IMR-90 (cell line): ENCODE data around the gene GABRB3. TPM values are rescaled to one million over a fixed set of nuclear protein-coding genes. Genes with fewer than 3 reads are reported as not detected.

Source experiments
- ATAC-seq: fragments of 200-7000 bp; cut with Tn5 transposase; 2 replicates; pipeline ENCODE4 v1.9.1; 2020; ENCODE audit warnings: low read depth, mild to moderate bottlenecking, moderate library complexity
- BruUV-seq: library from RNA; stranded (reverse); fragments of 400-500 nt; replicated peaks from 2 replicates; lab custom pipeline; 2021; lab: Mats Ljungman, UMichigan
- CTCF ChIA-PET: fragments of 300-600 bp; formaldehyde crosslinking; extraction: SDS; loops from one replicate; lab custom pipeline; 2021; ENCODE audit warnings: antibody characterized with exemption; lab: Yijun Ruan, JAX
- POLR2A ChIA-PET: fragments of 300-600 bp; sonication (Branson Sonifier 250); formaldehyde crosslinking; loops from one replicate; lab custom pipeline; 2022; ENCODE audit warnings: antibody characterized with exemption; ENCODE audit not compliant: unreplicated experiment; lab: Charles Lee
- DNase-seq: peaks from one replicate; pipeline ENCODE4 v3.0.0; 2013
- H2AFZ ChIP-seq: replicated peaks from 2 replicates; pipeline ENCODE3; 2013; ENCODE audit warnings: low read length, mild to moderate bottlenecking; ENCODE audit not compliant: poor library complexity
- H2AK5ac ChIP-seq: 2 replicates; pipeline ENCODE4 v1.6.1; 2013; ENCODE audit warnings: low read depth, low read length, inconsistent platforms
- H2AK9ac ChIP-seq: replicated peaks from 2 replicates; pipeline ENCODE3; 2013; ENCODE audit warnings: mild to moderate bottlenecking, low read depth, low read length, moderate library complexity; ENCODE audit not compliant: poor library complexity
- H2BK120ac ChIP-seq: 2 replicates; pipeline ENCODE4 v1.6.1; 2013; ENCODE audit warnings: low read depth, low read length, inconsistent platforms
- H2BK15ac ChIP-seq: 3 replicates; pipeline ENCODE4 v1.6.1; 2013; ENCODE audit warnings: low read depth, low read length, inconsistent platforms
- H2BK20ac ChIP-seq: 2 replicates; pipeline ENCODE4 v1.6.1; 2013; ENCODE audit warnings: low read depth, mild to moderate bottlenecking, inconsistent platforms, low read length, moderate library complexity
- H2BK5ac ChIP-seq: 2 replicates; pipeline ENCODE4 v1.6.1; 2013; ENCODE audit warnings: mild to moderate bottlenecking, low read depth, low read length, inconsistent platforms; ENCODE audit not compliant: poor library complexity, severe bottlenecking
- H3K14ac ChIP-seq: replicated peaks from 2 replicates; pipeline ENCODE4 v1.6.1; 2013; ENCODE audit warnings: low read depth, low read length, inconsistent platforms
- H3K18ac ChIP-seq: 2 replicates; pipeline ENCODE4 v1.6.1; 2013; ENCODE audit warnings: low read depth, low read length, control low read depth
- H3K23ac ChIP-seq: 2 replicates; pipeline ENCODE4 v1.6.1; 2013; ENCODE audit warnings: low read depth, low read length, inconsistent platforms
- H3K27ac ChIP-seq: 2 replicates; pipeline ENCODE4 v1.5.1; 2013; ENCODE audit warnings: mild to moderate bottlenecking, control low read depth, low read length; ENCODE audit not compliant: insufficient read depth
- H3K27me3 ChIP-seq: 2 replicates; pipeline ENCODE4 v1.6.1; 2013; ENCODE audit warnings: low read length; ENCODE audit not compliant: control insufficient read depth, insufficient read depth
- H3K36me3 ChIP-seq: 2 replicates; pipeline ENCODE4 v1.6.1; 2013; ENCODE audit warnings: low read length, mixed read lengths; ENCODE audit not compliant: control insufficient read depth, insufficient read depth
- H3K4ac ChIP-seq: 2 replicates; pipeline ENCODE4 v1.6.1; 2013; ENCODE audit warnings: low read depth, low read length, inconsistent platforms
- H3K4me1 ChIP-seq: 2 replicates; pipeline ENCODE4 v1.6.1; 2013; ENCODE audit warnings: low read length, mixed read lengths; ENCODE audit not compliant: control insufficient read depth, insufficient read depth
- H3K4me2 ChIP-seq: 2 replicates; pipeline ENCODE4 v1.6.1; 2013; ENCODE audit warnings: low read depth, mild to moderate bottlenecking, control low read depth, low read length, moderate library complexity
- H3K4me3 ChIP-seq: 2 replicates; pipeline ENCODE4 v1.5.1; 2013; ENCODE audit warnings: low read depth, mild to moderate bottlenecking, control low read depth, low read length, moderate library complexity; ENCODE audit not compliant: insufficient read depth
- H3K56ac ChIP-seq: 2 replicates; pipeline ENCODE4 v1.6.1; 2013; ENCODE audit warnings: low read length, inconsistent platforms; ENCODE audit not compliant: insufficient read depth; ENCODE audit errors: extremely low read depth
- H3K79me1 ChIP-seq, 2 experiments: 2 replicates each; pipeline ENCODE4 v1.6.1; 2013; ENCODE audit warnings: low read length in 2 of 2, inconsistent platforms in 1 of 2, low read depth in 1 of 2
- H3K9ac ChIP-seq: 2 replicates; pipeline ENCODE4 v1.6.1; 2013; ENCODE audit warnings: low read depth, low read length, control low read depth
- H3K9me1 ChIP-seq: 2 replicates; pipeline ENCODE4 v1.6.1; 2013; ENCODE audit warnings: low read length, inconsistent platforms; ENCODE audit not compliant: insufficient read depth
- H3K9me3 ChIP-seq: 2 replicates; pipeline ENCODE4 v1.6.1; 2013; ENCODE audit warnings: low read length; ENCODE audit not compliant: control insufficient read depth, insufficient read depth
- H4K20me1 ChIP-seq: 2 replicates; pipeline ENCODE4 v1.6.1; 2013; ENCODE audit warnings: low read length, inconsistent platforms; ENCODE audit not compliant: insufficient read depth
- H4K5ac ChIP-seq: 2 replicates; pipeline ENCODE4 v1.6.1; 2013; ENCODE audit warnings: mild to moderate bottlenecking, low read depth, low read length, control low read depth
- H4K8ac ChIP-seq, 2 experiments: 2 replicates each; pipeline ENCODE4 v1.6.1; 2013; ENCODE audit warnings: low read depth in 2 of 2, low read length in 2 of 2, control low read depth in 1 of 2, inconsistent platforms in 1 of 2
- H4K91ac ChIP-seq: 2 replicates; pipeline ENCODE4 v1.6.1; 2013; ENCODE audit warnings: low read depth, low read length, inconsistent platforms; ENCODE audit not compliant: insufficient read depth
- BHLHE40 ChIP-seq: fragments of 150-350 bp; IDR thresholded peaks from 2 replicates; pipeline ENCODE4 v1.6.1; 2016; ENCODE audit warnings: mild to moderate bottlenecking, low read depth, low read length
- CEBPB ChIP-seq: IDR thresholded peaks from 2 replicates; pipeline ENCODE4 v1.6.1; 2012; ENCODE audit warnings: low read depth, low read length, improper control_type of control experiment
- CHD1 ChIP-seq: IDR thresholded peaks from 2 replicates; pipeline ENCODE4 v1.6.1; 2012; ENCODE audit warnings: low read depth, low read length, improper control_type of control experiment
- CTCF ChIP-seq: conservative IDR thresholded peaks from 2 replicates; pipeline ENCODE4 v1.5.1; 2012; ENCODE audit warnings: mild to moderate bottlenecking, low read depth, low read length, improper control_type of control experiment
- FOS ChIP-seq: fragments of 150-350 bp; IDR thresholded peaks from 2 replicates; pipeline ENCODE4 v1.6.1; 2016; ENCODE audit warnings: low read depth, low read length
- MAFK ChIP-seq: IDR thresholded peaks from 2 replicates; pipeline ENCODE4 v1.6.1; 2012; ENCODE audit warnings: low read depth, low read length, improper control_type of control experiment
- MAZ ChIP-seq: IDR thresholded peaks from 2 replicates; pipeline ENCODE4 v1.6.1; 2012; ENCODE audit warnings: low read depth, mild to moderate bottlenecking, low read length, improper control_type of control experiment, moderate library complexity, borderline replicate concordance
- MXI1 ChIP-seq: IDR thresholded peaks from 2 replicates; pipeline ENCODE4 v1.6.1; 2012; ENCODE audit warnings: low read depth, mild to moderate bottlenecking, low read length, moderate library complexity, borderline replicate concordance
- NFE2L2 ChIP-seq: fragments of 150-350 bp; IDR thresholded peaks from 2 replicates; pipeline ENCODE4 v1.6.1; 2016; ENCODE audit warnings: low read depth, mild to moderate bottlenecking, low read length
- POLR2A ChIP-seq: IDR thresholded peaks from 2 replicates; pipeline ENCODE4 v1.6.1; 2012; ENCODE audit warnings: mild to moderate bottlenecking, low read depth, low read length
- RAD21 ChIP-seq: IDR thresholded peaks from 2 replicates; pipeline ENCODE4 v1.6.1; 2012; ENCODE audit warnings: low read length, improper control_type of control experiment
- RCOR1 ChIP-seq: IDR thresholded peaks from 2 replicates; pipeline ENCODE4 v1.6.1; 2012; ENCODE audit warnings: mild to moderate bottlenecking, low read length, improper control_type of control experiment; ENCODE audit not compliant: insufficient replicate concordance
- RFX5 ChIP-seq: IDR thresholded peaks from 2 replicates; pipeline ENCODE4 v1.8.0; 2012; ENCODE audit warnings: low read depth, mild to moderate bottlenecking, low read length, moderate library complexity
- SMC3 ChIP-seq: fragments of 150-350 bp; IDR thresholded peaks from 2 replicates; pipeline ENCODE4 v1.6.1; 2016; ENCODE audit warnings: low read depth, mild to moderate bottlenecking, antibody characterized with exemption, low read length, moderate library complexity
- WGBS, 2 experiments: methylation state at CpG; one replicate each; pipeline versions ENCODE4 v1.1.5 to v1.1.7; 2013; ENCODE audit warnings: missing lambda C conversion rate in 2 of 2; ENCODE audit not compliant: insufficient read length in 1 of 2; ENCODE audit errors: extremely low coverage in 2 of 2; 5-methylcytosine and 5-hydroxymethylcytosine counted together
- dilution Hi-C: fragments of 300-500 bp; cut with HindIII; formaldehyde crosslinking; loops from one replicate; pipeline ENCODE4 v1.14.3; 2018; ENCODE audit warnings: low sequenced_read_pairs; ENCODE audit not compliant: unreplicated experiment
- in situ Hi-C: fragments of 300-500 bp; cut with MboI; formaldehyde crosslinking; loops from 3 replicates; pipeline ENCODE4 v1.14.3; 2019; ENCODE audit warnings: low sequenced_read_pairs, inconsistent platforms, mixed read lengths
- intact Hi-C: fragments of 100-400 bp; cut with micrococcal nuclease; formaldehyde crosslinking; loops from 2 replicates; pipeline ENCODE4 v1.10.0; 2022
- polyA plus RNA-seq, 3 experiments: library from polyadenylated mRNA; depleted of rRNA; stranded (reverse); fragments of >200 nt; gene quantifications; 2 replicates each; pipeline ENCODE4 v1.2.3, GENCODE V29; 2012; ENCODE audit warnings: low replicate concordance in 1 of 3
- total RNA-seq: library from RNA; depleted of rRNA; stranded (reverse); fragments of >200 nt; gene quantifications from 2 replicates; pipeline ENCODE4 v1.2.3, GENCODE V29; 2012
- TF ChIP-seq, protein P1 (sequence below): fragments of 150-350 bp; IDR thresholded peaks from 2 replicates; pipeline ENCODE4 v1.6.1; 2016; ENCODE audit warnings: low read depth, mild to moderate bottlenecking, low read length, moderate library complexity, borderline replicate concordance
- TF ChIP-seq, protein P2 (sequence below): fragments of 150-350 bp; IDR thresholded peaks from 2 replicates; pipeline ENCODE4 v1.6.1; 2017; ENCODE audit warnings: mild to moderate bottlenecking, antibody characterized with exemption, low read length, low read depth

GABRB3 gene
- total and polyA plus RNA-seq, 2 of the 4 experiments (the other 2 are of a cell fraction), result 0.36 to 0.54 TPM

DNA sequence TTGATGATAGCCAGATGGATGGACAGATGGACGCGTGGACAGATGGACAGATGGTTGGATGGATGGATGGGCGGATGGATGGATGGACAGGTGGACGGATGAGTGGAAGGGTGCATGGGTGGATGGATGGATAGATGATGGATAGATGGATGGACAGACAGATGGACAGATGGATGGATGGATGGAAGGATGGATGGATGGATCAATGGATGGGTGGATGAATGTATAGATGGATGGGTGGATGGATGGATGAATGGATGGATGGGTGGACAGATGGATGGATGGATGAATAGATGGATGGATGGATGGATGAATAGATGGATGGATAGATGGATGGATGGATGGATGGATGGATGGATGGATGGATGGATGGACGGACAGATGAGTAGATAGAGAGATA, 40.9 kb downstream of the GABRB3 start:
- in situ Hi-C loops, result no loop called here
- Histone ChIP-seq H2AK5ac (no peak overlapping the region), H2BK5ac (peak overlapping the region; percentile 50), H3K4ac (no peak overlapping the region), H3K4me1 (no peaks in the 10 kb centered on the region), H3K27ac (no peak overlapping the region), H3K23ac (no peak overlapping the region), H4K20me1 (no peaks in the 10 kb centered on the region), H3K27me3 (no peaks in the 10 kb centered on the region), H3K56ac (no peak overlapping the region), H2BK120ac (no peak overlapping the region), H4K91ac (no peak overlapping the region), H3K9ac (no peak overlapping the region), H4K8ac (no peak overlapping the region), H3K18ac (no peak overlapping the region), H3K4me2 (no peak overlapping the region), H2BK20ac (no peak overlapping the region), H3K36me3 (no peaks in the 10 kb centered on the region), H2AFZ (no peak overlapping the region), H3K4me3 (no peak overlapping the region), H3K9me1 (no peaks in the 10 kb centered on the region), H2BK15ac (no peak overlapping the region), H4K5ac (no peak overlapping the region), H3K79me1 (no peaks in the 10 kb centered on the region), H3K14ac (no peak overlapping the region), H3K9me3 (peaks cover 14% of the 10 kb centered on the region), H2AK9ac (no peak overlapping the region)
- WGBS, 2 experiments, result 72% methylated on average over 4 of the region's 5 CpGs; no CpG with 5 or more reads in 1 of the 2 experiments
- BruUV-seq, result no TSS peak
- TF ChIP-seq, protein P1, sequence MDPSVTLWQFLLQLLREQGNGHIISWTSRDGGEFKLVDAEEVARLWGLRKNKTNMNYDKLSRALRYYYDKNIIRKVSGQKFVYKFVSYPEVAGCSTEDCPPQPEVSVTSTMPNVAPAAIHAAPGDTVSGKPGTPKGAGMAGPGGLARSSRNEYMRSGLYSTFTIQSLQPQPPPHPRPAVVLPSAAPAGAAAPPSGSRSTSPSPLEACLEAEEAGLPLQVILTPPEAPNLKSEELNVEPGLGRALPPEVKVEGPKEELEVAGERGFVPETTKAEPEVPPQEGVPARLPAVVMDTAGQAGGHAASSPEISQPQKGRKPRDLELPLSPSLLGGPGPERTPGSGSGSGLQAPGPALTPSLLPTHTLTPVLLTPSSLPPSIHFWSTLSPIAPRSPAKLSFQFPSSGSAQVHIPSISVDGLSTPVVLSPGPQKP, result no peak
- TF ChIP-seq MAZ, result no peak
- no peak for TF ChIP-seq RAD21
- no peak for TF ChIP-seq BHLHE40
- no peak for TF ChIP-seq CTCF
- TF ChIP-seq RCOR1, result no peak
- no peak for TF ChIP-seq POLR2A
- TF ChIP-seq CEBPB, result no peak
- no peak for TF ChIP-seq SMC3
- TF ChIP-seq MXI1, result no peak
- TF ChIP-seq NFE2L2, result no peak
- TF ChIP-seq FOS, result no peak
- TF ChIP-seq, protein P2, sequence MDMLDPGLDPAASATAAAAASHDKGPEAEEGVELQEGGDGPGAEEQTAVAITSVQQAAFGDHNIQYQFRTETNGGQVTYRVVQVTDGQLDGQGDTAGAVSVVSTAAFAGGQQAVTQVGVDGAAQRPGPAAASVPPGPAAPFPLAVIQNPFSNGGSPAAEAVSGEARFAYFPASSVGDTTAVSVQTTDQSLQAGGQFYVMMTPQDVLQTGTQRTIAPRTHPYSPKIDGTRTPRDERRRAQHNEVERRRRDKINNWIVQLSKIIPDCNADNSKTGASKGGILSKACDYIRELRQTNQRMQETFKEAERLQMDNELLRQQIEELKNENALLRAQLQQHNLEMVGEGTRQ, result no peak
- TF ChIP-seq RFX5, result no peak
- no peak for TF ChIP-seq CHD1
- TF ChIP-seq MAFK, result no peak
- intact Hi-C loops, result no loop called here
- DNase-seq, result no peak
- CTCF ChIA-PET, result no interaction called here
- POLR2A ChIA-PET, result no interaction called here
- dilution Hi-C loops, result no loop called here
- no peak for ATAC-seq
